Glutamatergic neuron (in vitro differentiated cells): ENCODE results near the gene DARS2. TPM values are rescaled to one million over a fixed set of nuclear protein-coding genes. Genes with fewer than 3 reads are reported as not detected.

ENCODE experiments used
- DNase-seq: peaks from one replicate; pipeline ENCODE4 v3.0.0; 2022
- H3K27ac Mint-ChIP-seq: one replicate; pipeline ENCODE4 v1.8.0; 2020; ENCODE audit warnings: mild to moderate bottlenecking, mixed read lengths, inconsistent platforms; ENCODE audit not compliant: unreplicated experiment
- H3K27me3 Mint-ChIP-seq: one replicate; pipeline ENCODE4 v1.8.0; 2020; ENCODE audit warnings: mild to moderate bottlenecking, moderate library complexity, mixed read lengths, inconsistent platforms; ENCODE audit not compliant: unreplicated experiment
- H3K36me3 Mint-ChIP-seq: one replicate; pipeline ENCODE4 v1.8.0; 2020; ENCODE audit warnings: mild to moderate bottlenecking, mixed read lengths, inconsistent platforms; ENCODE audit not compliant: unreplicated experiment
- H3K4me1 Mint-ChIP-seq: one replicate; pipeline ENCODE4 v1.8.0; 2020; ENCODE audit warnings: mild to moderate bottlenecking, low read depth, mixed read lengths, inconsistent platforms; ENCODE audit not compliant: unreplicated experiment
- H3K4me3 Mint-ChIP-seq: one replicate; pipeline ENCODE4 v1.8.0; 2020; ENCODE audit warnings: mild to moderate bottlenecking, mixed read lengths, inconsistent platforms; ENCODE audit not compliant: unreplicated experiment
- H3K9me3 Mint-ChIP-seq: one replicate; pipeline ENCODE4 v1.8.0; 2020; ENCODE audit warnings: mild to moderate bottlenecking, moderate library complexity, mixed read lengths, inconsistent platforms; ENCODE audit not compliant: unreplicated experiment
- total RNA-seq: library from RNA; stranded (reverse); fragmentation: NEBNext Ultra II Directional; extraction: Animal tissue kit (Norgen Biotek cat#: 25700); gene quantifications from one replicate; pipeline ENCODE4 v1.2.1, GENCODE V29; 2021; ENCODE audit not compliant: unreplicated experiment
- TF ChIP-seq, protein P1 (sequence below): fragments of 200-600 bp; sonication (generic); IDR thresholded peaks from one replicate; pipeline ENCODE4 v1.5.0; 2021; ENCODE audit not compliant: partially characterized antibody, unreplicated experiment

Gene DARS2
- total RNA-seq, 1 donor from 2014 or later = 17.0 TPM

DNA sequence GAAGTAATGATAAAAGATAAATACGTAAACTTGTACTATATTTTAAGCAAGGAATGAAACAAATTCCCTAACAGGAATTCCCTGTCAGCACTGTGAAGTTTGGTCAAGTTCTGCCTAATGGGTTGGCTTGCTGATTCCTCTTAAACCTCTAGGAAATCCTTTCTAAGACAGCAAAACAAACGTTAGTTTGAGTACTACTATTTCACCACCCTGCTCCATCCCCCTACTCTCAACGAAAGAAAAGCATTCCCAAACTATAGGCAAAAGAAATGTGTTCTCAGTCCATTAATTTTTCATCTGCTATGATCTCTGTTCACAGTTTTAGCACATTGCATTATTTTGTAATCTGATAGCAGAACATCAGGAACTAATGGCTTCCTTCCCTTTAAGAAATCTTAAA lies 76.5 kb downstream of the DARS2 start:
- Mint-ChIP-seq H3K9me3 (no peaks in the 10 kb centered on the region), H3K27ac (no peak overlapping the region), H3K27me3 (no peaks in the 10 kb centered on the region), H3K36me3 (no peaks in the 10 kb centered on the region), H3K4me1 (no peaks in the 10 kb centered on the region), H3K4me3 (no peak overlapping the region)
- TF ChIP-seq, protein P1, sequence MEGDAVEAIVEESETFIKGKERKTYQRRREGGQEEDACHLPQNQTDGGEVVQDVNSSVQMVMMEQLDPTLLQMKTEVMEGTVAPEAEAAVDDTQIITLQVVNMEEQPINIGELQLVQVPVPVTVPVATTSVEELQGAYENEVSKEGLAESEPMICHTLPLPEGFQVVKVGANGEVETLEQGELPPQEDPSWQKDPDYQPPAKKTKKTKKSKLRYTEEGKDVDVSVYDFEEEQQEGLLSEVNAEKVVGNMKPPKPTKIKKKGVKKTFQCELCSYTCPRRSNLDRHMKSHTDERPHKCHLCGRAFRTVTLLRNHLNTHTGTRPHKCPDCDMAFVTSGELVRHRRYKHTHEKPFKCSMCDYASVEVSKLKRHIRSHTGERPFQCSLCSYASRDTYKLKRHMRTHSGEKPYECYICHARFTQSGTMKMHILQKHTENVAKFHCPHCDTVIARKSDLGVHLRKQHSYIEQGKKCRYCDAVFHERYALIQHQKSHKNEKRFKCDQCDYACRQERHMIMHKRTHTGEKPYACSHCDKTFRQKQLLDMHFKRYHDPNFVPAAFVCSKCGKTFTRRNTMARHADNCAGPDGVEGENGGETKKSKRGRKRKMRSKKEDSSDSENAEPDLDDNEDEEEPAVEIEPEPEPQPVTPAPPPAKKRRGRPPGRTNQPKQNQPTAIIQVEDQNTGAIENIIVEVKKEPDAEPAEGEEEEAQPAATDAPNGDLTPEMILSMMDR = no peak
- DNase-seq = no peak

DNA sequence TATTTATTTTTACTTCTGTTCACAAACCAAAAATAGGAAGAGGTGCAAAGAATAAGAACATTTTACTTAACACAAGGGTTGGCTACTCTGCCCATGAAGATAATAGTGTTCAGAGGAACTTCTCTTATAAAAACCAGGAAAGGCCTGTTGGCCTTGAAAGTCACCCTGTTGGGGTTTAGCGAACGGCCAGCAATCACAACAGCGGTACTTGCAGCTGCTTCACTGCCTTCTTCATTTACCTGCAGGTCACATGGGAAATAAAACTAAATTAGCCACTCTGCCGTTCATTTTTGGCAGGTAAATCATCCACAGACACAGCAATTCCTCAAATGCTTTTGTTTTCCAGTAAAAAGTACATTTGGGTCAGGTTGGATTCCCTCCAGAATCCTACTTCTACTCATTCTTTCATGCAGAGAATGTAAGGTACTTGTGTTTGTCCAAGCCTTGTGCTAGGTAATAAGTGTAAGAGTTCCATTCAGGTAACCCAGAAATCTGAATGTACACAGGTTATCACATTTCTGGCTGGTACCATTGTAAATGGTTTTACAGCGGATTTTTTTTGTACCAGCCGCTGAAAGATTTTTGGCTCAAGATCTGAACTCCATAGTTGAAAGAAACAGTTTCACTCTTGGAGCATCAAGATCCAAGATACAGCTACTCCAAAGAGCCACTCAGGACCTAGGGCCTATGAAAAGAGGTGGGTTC lies 79.5 kb downstream of the DARS2 start:
- Mint-ChIP-seq H3K27me3 (no peaks in the 10 kb centered on the region), H3K9me3 (no peaks in the 10 kb centered on the region), H3K36me3 (no peaks in the 10 kb centered on the region), H3K27ac (no peak overlapping the region), H3K4me1 (no peaks in the 10 kb centered on the region), H3K4me3 (no peak overlapping the region)
- DNase-seq = no peak
- TF ChIP-seq, protein P1 = no peak

Other genes starting within 250 kb of the DARS2 start
- 0.98 TPM for gene SLC9C2, start 221.6 kb upstream of the DARS2 start, total RNA-seq
- gene TEX50, start 189.3 kb upstream of the DARS2 start, total RNA-seq = not detected
- 4.7 TPM for gene ANKRD45, start 154.8 kb upstream of the DARS2 start, total RNA-seq
- gene KLHL20, start 109.7 kb upstream of the DARS2 start, total RNA-seq = 30.5 TPM
- gene CENPL, start 210 bp downstream of the DARS2 start, total RNA-seq = 4.3 TPM
- gene GAS5, start 43.3 kb downstream of the DARS2 start, total RNA-seq = 281 TPM
- gene ZBTB37, start 43.7 kb downstream of the DARS2 start, total RNA-seq = 11.7 TPM
- not detected for gene SERPINC1, start 92.7 kb downstream of the DARS2 start, total RNA-seq
- gene RC3H1, start 197.7 kb downstream of the DARS2 start, total RNA-seq = 48.0 TPM